ENCODE measurements around the gene EI24.

EI24 gene

DNA sequence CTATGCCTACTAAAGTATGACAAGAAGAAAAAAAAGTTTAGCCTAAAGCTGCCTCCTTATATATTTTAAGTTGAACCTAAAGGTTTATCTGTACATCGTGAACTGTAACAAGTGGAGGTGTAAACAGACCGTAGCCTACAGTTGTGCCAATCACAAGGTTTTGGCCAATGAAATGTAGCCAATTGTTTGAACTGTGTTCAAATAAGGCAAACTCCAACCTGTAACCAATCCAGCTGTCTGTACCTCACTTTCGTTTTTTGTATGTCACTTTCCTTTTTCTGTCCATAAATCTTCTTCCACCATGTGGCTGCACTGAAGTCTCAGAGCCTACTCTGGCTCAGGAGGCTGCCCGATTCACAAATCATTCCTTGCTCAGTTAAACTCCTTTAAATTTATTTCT is 6.8 kb upstream of the EI24 start:
- no peak for TF ChIP-seq GABPA (IDR thresholded peaks at IDR 0.05; ENCODE audit: low read depth)
- TF ChIP-seq, protein P1, sequence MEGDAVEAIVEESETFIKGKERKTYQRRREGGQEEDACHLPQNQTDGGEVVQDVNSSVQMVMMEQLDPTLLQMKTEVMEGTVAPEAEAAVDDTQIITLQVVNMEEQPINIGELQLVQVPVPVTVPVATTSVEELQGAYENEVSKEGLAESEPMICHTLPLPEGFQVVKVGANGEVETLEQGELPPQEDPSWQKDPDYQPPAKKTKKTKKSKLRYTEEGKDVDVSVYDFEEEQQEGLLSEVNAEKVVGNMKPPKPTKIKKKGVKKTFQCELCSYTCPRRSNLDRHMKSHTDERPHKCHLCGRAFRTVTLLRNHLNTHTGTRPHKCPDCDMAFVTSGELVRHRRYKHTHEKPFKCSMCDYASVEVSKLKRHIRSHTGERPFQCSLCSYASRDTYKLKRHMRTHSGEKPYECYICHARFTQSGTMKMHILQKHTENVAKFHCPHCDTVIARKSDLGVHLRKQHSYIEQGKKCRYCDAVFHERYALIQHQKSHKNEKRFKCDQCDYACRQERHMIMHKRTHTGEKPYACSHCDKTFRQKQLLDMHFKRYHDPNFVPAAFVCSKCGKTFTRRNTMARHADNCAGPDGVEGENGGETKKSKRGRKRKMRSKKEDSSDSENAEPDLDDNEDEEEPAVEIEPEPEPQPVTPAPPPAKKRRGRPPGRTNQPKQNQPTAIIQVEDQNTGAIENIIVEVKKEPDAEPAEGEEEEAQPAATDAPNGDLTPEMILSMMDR (IDR thresholded peaks at IDR 0.05; ENCODE audit: insufficient read depth, low read length): no peak
- no peak for TF ChIP-seq SPI1 (IDR thresholded peaks at IDR 0.05; ENCODE audit: borderline replicate concordance, low read depth)
- TF ChIP-seq, protein P2, sequence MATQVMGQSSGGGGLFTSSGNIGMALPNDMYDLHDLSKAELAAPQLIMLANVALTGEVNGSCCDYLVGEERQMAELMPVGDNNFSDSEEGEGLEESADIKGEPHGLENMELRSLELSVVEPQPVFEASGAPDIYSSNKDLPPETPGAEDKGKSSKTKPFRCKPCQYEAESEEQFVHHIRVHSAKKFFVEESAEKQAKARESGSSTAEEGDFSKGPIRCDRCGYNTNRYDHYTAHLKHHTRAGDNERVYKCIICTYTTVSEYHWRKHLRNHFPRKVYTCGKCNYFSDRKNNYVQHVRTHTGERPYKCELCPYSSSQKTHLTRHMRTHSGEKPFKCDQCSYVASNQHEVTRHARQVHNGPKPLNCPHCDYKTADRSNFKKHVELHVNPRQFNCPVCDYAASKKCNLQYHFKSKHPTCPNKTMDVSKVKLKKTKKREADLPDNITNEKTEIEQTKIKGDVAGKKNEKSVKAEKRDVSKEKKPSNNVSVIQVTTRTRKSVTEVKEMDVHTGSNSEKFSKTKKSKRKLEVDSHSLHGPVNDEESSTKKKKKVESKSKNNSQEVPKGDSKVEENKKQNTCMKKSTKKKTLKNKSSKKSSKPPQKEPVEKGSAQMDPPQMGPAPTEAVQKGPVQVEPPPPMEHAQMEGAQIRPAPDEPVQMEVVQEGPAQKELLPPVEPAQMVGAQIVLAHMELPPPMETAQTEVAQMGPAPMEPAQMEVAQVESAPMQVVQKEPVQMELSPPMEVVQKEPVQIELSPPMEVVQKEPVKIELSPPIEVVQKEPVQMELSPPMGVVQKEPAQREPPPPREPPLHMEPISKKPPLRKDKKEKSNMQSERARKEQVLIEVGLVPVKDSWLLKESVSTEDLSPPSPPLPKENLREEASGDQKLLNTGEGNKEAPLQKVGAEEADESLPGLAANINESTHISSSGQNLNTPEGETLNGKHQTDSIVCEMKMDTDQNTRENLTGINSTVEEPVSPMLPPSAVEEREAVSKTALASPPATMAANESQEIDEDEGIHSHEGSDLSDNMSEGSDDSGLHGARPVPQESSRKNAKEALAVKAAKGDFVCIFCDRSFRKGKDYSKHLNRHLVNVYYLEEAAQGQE (IDR thresholded peaks at IDR 0.05; ENCODE audit: insufficient replicate concordance, low read depth): no peak
- TF ChIP-seq POLR2AphosphoS5 (IDR thresholded peaks at IDR 0.05; ENCODE audit: low read depth): no peak
- Histone ChIP-seq H3K27ac (replicated peaks) (no peak overlapping the region), H3K4me3 (replicated peaks; ENCODE audit: insufficient read depth, low read length) (no peak overlapping the region), H3K27me3 (ENCODE audit: insufficient read depth, poor library complexity, severe bottlenecking) (no peaks in the 10 kb centered on the region)
- DNase-seq (ENCODE audit: low read depth in 1 of 2, low spot score in 1 of 2): no peak

DNA sequence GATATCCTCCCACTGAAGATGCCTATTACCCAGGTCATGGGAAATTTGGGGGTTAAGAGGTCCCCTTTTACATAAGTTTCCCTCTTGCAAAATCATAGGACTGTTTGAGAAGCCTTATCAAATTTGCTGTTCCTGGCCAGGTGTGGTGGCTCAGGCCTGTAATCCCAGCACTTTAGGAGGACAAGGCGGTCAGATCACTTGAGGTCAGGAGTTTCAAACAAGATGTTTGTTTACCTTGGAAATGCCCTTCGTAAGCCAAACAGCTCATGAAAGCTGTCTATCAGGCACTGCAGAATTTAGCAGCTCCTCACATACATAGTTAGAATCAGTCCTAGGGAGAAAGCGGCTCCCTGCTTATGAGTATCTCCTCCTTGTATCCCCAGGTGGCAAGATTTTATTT is 4.9 kb upstream of the EI24 start:
- no peaks in the 10 kb centered on the region for H3K27me3 ChIP-seq (ENCODE audit: insufficient read depth, poor library complexity, severe bottlenecking)
- DNase-seq (ENCODE audit: low read depth in 1 of 2, low spot score in 1 of 2): no peak
- TF ChIP-seq, protein P1 (IDR thresholded peaks at IDR 0.05; ENCODE audit: insufficient read depth, low read length): no peak
- TF ChIP-seq POLR2AphosphoS5 (IDR thresholded peaks at IDR 0.05; ENCODE audit: low read depth) (no peak), SPI1 (IDR thresholded peaks at IDR 0.05; ENCODE audit: borderline replicate concordance, low read depth) (no peak), GABPA (IDR thresholded peaks at IDR 0.05; ENCODE audit: low read depth) (no peak)
- TF ChIP-seq, protein P2 (IDR thresholded peaks at IDR 0.05; ENCODE audit: insufficient replicate concordance, low read depth): no peak
- H3K27ac ChIP-seq (replicated peaks): no peak overlapping the region
- no peak overlapping the region for H3K4me3 ChIP-seq (replicated peaks; ENCODE audit: insufficient read depth, low read length)

- Histone ChIP-seq H3K4me3 (replicated peaks; ENCODE audit: insufficient read depth, low read length) (no peak overlapping the region), H3K27me3 (ENCODE audit: insufficient read depth, poor library complexity, severe bottlenecking) (no peaks in the 10 kb centered on the region), H3K27ac (replicated peaks) (no peak overlapping the region)
- no peak for TF ChIP-seq GABPA (IDR thresholded peaks at IDR 0.05; ENCODE audit: low read depth)
- TF ChIP-seq SPI1 (IDR thresholded peaks at IDR 0.05; ENCODE audit: borderline replicate concordance, low read depth): no peak
- TF ChIP-seq POLR2AphosphoS5 (IDR thresholded peaks at IDR 0.05; ENCODE audit: low read depth): no peak
- TF ChIP-seq, protein P1 (IDR thresholded peaks at IDR 0.05; ENCODE audit: insufficient read depth, low read length): no peak
- TF ChIP-seq, protein P2 (IDR thresholded peaks at IDR 0.05; ENCODE audit: insufficient replicate concordance, low read depth): no peak
- no peak for DNase-seq (ENCODE audit: low read depth in 1 of 2, low spot score in 1 of 2)
Measured at GRCh38 chr11:125566235-125566634, 3.0 kb upstream of the EI24 start.

Data from HL-60 (cell line).